Measurements from ENCODE around the gene ACOT8. TPM values are rescaled to one million over a fixed set of nuclear protein-coding genes. Genes with fewer than 3 reads are reported as not detected.
"Not testable (repeated sequence)": the region's sequence is repeated elsewhere in the genome, so short reads cannot be mapped to it uniquely, and the experiment has no call there.

The ACOT8 gene
- total RNA-seq, 4 donors from 2014 or later: 34.4 to 62.0 (median 44.3) TPM

DNA sequence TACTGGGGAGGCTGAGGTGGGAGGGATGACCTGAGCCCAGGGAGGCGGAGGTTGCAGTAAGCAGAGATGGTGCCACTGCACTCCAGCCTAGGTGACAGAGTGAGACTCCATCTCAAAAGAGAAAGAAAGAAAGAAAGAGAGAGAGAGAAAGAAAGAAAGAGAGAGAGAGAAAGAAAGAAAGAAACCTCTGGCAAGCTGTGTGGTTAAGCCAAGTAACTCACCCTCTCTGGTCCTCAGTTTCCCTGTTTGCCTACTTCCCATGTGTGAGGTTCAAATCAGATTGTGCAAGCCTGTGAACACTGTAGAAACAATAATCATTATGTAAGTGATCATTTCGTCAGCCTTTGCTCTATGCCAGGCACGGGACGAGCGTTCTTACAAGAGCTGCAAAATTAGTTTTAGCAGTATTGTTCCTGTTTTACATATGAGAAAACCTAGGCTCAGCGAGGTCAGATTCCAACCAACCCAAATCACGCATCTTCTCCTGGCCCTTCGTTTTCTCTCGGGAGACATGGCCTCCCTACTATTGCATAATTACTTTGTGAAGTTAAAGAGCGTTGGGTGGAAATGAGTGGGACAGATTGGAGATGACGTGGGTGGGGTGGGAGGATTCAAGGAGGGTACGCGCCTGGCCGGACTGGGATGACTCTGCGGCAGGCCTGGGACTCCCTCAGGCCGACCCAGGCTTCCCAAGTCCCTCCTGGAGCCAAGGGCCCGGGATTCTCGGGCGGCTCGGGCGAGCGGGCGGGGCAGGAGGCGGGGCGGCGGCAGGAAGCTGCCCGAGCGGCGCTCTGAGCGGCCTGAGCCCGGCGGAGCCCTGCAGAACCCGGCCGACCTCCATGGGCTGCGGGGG lies 23.9 kb downstream of the ACOT8 start, which contains the start of gene SNX21:
TSS of gene SNX21 (plus strand) at position 770 of the 853 bp plus-strand sequence. CDS start 121 bp downstream, outside the sequence.
- H3K4me3 ChIP-seq: peak within 1 kb of the TSS; percentile 61
- peak within 1 kb of the TSS; percentile 97 for H3K27ac ChIP-seq
- H3K4me1 ChIP-seq: peaks cover 42% of the 10 kb centered on the region
- WGBS: 3% methylated on average over 28 of the region's 35 CpGs
- TF ChIP-seq, protein P1, sequence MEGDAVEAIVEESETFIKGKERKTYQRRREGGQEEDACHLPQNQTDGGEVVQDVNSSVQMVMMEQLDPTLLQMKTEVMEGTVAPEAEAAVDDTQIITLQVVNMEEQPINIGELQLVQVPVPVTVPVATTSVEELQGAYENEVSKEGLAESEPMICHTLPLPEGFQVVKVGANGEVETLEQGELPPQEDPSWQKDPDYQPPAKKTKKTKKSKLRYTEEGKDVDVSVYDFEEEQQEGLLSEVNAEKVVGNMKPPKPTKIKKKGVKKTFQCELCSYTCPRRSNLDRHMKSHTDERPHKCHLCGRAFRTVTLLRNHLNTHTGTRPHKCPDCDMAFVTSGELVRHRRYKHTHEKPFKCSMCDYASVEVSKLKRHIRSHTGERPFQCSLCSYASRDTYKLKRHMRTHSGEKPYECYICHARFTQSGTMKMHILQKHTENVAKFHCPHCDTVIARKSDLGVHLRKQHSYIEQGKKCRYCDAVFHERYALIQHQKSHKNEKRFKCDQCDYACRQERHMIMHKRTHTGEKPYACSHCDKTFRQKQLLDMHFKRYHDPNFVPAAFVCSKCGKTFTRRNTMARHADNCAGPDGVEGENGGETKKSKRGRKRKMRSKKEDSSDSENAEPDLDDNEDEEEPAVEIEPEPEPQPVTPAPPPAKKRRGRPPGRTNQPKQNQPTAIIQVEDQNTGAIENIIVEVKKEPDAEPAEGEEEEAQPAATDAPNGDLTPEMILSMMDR (IDR thresholded peaks at IDR 0.05): no peak
- TF ChIP-seq POLR2AphosphoS5 (IDR thresholded peaks at IDR 0.05): peak in 2 of 3 donors; percentile 57 to 84
- H3K9me3 ChIP-seq: no peaks in the 10 kb centered on the region
- H3K27me3 ChIP-seq: no peaks in the 10 kb centered on the region
- H3K36me3 ChIP-seq: peaks cover 6% of the 10 kb centered on the region
- DNase-seq (ENCODE audit: low spot score in 2 of 2): peak; percentile 91 to 93

DNA sequence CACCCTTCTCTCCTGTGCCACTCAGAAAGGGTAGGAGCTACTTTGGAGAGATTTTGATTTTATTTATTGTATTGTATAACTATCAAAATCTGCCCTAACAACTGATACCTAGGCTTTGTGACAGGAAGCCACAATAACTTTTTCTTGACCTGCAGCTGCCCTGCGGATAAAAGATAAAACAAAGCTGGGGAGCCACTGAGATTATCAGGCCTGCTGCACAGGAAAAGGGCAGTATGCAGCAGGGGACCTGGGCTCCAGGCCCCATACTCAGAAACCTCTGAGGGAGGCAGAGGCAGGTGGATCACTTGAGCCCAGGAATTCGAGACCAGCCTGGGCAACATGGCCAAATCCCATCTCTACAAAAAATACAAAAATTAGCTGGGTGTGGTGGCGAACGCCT lies 24.6 kb downstream of the ACOT8 start:
- WGBS: 79% methylated on average over 4 of the region's 4 CpGs
- Histone ChIP-seq H3K27ac (peak overlapping the region; percentile 97), H3K9me3 (no peaks in the 10 kb centered on the region), H3K27me3 (no peaks in the 10 kb centered on the region), H3K4me3 (peak overlapping the region; percentile 61), H3K36me3 (no peaks in the 10 kb centered on the region), H3K4me1 (peaks cover 42% of the 10 kb centered on the region)
- no peak for TF ChIP-seq POLR2AphosphoS5 (IDR thresholded peaks at IDR 0.05)
- TF ChIP-seq, protein P1 (IDR thresholded peaks at IDR 0.05): no peak
- TF ChIP-seq EP300 (IDR thresholded peaks at IDR 0.05): no peak
- no peak for TF ChIP-seq POLR2A (IDR thresholded peaks at IDR 0.05)
- DNase-seq (ENCODE audit: low spot score in 2 of 2): no peak

DNA sequence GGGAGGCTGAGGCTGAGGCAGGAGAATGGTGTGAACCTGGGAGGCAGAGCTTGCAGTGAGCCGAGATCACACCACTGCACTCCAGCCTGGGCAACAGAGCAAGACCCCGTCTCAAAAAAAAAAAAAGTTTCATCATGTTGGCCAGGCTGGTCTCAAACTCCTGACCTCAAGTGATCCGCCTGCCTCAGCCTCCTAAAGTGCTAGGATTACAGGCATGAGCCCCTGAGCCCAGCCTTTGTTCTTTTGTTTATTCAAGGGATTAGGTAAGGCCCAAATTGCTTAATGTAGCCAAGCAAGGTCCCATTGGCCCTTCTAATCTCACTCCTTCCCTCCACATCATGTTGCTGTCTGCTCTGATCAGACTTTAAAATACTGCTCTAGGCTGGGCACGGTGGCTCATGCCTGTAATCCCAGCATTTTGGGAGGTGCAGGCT lies 27.5 kb downstream of the ACOT8 start:
- DNase-seq (ENCODE audit: low spot score in 2 of 2); H3K9me3 ChIP-seq; H3K27ac ChIP-seq; H3K4me3 ChIP-seq; H3K27me3 ChIP-seq; H3K36me3 ChIP-seq: not testable (repeated sequence)
- H3K4me1 ChIP-seq: peaks cover 32% of the 10 kb centered on the region
- WGBS: 84% methylated on average over 4 of the region's 4 CpGs

DNA sequence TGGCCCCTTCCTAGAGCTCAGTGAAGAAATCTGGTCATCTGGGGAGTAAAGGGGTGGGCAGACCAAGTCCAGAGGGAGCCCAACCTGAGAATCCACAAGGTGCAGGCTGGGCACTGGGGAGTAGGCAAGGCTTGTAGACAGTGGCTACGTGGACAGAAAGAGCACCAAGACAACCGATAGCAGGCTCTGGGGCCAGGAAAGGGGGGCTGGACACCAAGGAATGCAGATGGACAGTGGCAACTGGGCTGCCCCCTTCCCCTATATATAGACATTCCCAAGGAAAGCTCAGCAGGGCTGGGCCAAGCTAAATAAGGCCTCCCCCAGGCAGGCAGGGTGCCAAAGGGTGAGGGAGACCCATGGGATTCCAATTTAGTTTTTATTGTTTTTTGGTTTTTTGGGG lies 28.6 kb downstream of the ACOT8 start:
- Histone ChIP-seq H3K4me1 (peaks cover 35% of the 10 kb centered on the region), H3K27me3 (peaks cover 4% of the 10 kb centered on the region), H3K9me3 (no peaks in the 10 kb centered on the region), H3K27ac (peak overlapping the region; percentile 31), H3K36me3 (no peaks in the 10 kb centered on the region), H3K4me3 (no peak overlapping the region)
- no peak for TF ChIP-seq POLR2A (IDR thresholded peaks at IDR 0.05)
- TF ChIP-seq EP300 (IDR thresholded peaks at IDR 0.05): no peak
- no peak for TF ChIP-seq POLR2AphosphoS5 (IDR thresholded peaks at IDR 0.05)
- TF ChIP-seq, protein P1 (IDR thresholded peaks at IDR 0.05): no peak
- no peak for DNase-seq (ENCODE audit: low spot score in 2 of 2)
- WGBS: 59% methylated on average over 2 of the region's 2 CpGs

DNA sequence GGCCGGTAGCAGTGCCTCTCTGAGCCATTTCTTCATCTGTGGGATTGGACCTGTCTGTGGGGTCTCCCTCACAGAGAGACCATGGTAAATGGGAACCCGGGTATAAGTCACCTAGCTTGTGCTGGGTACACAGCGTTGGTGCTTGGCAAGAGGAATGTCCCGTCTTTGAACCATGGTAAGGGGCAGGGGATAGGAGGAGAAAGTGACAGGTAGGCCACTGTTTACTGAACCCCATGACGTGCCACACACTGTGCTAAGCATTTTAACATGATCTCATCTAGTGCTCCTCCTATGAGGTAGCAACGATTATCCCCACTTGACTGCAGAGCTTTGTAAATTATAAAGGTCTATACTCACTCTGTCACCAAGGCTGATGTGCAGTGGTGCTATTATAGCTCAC lies 29.5 kb downstream of the ACOT8 start:
- WGBS: 87% methylated on average over 6 of the region's 6 CpGs

More for the DNA sequence above, 29.5 kb downstream of the ACOT8 start:
- Histone ChIP-seq H3K36me3 (no peaks in the 10 kb centered on the region), H3K27ac (no peak overlapping the region), H3K27me3 (peaks cover 12% of the 10 kb centered on the region), H3K4me1 (peaks cover 35% of the 10 kb centered on the region), H3K9me3 (no peaks in the 10 kb centered on the region), H3K4me3 (no peak overlapping the region)
- TF ChIP-seq EP300 (IDR thresholded peaks at IDR 0.05) (no peak), POLR2AphosphoS5 (IDR thresholded peaks at IDR 0.05) (no peak), POLR2A (IDR thresholded peaks at IDR 0.05) (no peak)
- TF ChIP-seq, protein P1 (IDR thresholded peaks at IDR 0.05): no peak
- DNase-seq (ENCODE audit: low spot score in 2 of 2): no peak
